ENCODE measurements around the gene DYRK1B. TPM values are rescaled to one million over a fixed set of nuclear protein-coding genes. Genes with fewer than 3 reads are reported as not detected.

The DYRK1B gene
- polyA plus RNA-seq, 2 of the 4 experiments (the other 2 are of a cell fraction) = 13.8 to 18.6 TPM

GRCh38 chr19:39873385-39873784 is 39.4 kb upstream of the DYRK1B start:
- H3K4me1 ChIP-seq = no peaks in the 10 kb centered on the region
- H3K4me3 ChIP-seq = no peak overlapping the region
- no peak for DNase-seq (ENCODE audit: low read depth in 1 of 2, low spot score in 1 of 2)
- TF ChIP-seq PHF8 (IDR thresholded peaks at IDR 0.05; ENCODE audit: borderline replicate concordance, low read depth) = no peak
- no peak for TF ChIP-seq CEBPB (IDR thresholded peaks at IDR 0.05)
- no peak for TF ChIP-seq GATA3 (IDR thresholded peaks at IDR 0.05; ENCODE audit: borderline replicate concordance)
- no peak for TF ChIP-seq HDAC2 (IDR thresholded peaks at IDR 0.05)
- TF ChIP-seq ZSCAN20 (CRISPR knock-in tag; IDR thresholded peaks at IDR 0.05) = no peak
- TF ChIP-seq PBX3 (IDR thresholded peaks at IDR 0.05) = no peak
- TF ChIP-seq BCL3 (IDR thresholded peaks at IDR 0.05) = no peak
- no peak for TF ChIP-seq CBX2 (IDR thresholded peaks at IDR 0.05; ENCODE audit: borderline replicate concordance, low read depth)
- TF ChIP-seq USF2 (IDR thresholded peaks at IDR 0.05) = no peak
- TF ChIP-seq KDM1A (IDR thresholded peaks at IDR 0.05; ENCODE audit: low read depth) = no peak
- TF ChIP-seq ZC3H11A (IDR thresholded peaks at IDR 0.05) = no peak
- TF ChIP-seq FOSL2 (IDR thresholded peaks at IDR 0.05) = no peak
- TF ChIP-seq FOSL2 (CRISPR knock-in tag; IDR thresholded peaks at IDR 0.05) = no peak
- no peak for TF ChIP-seq JUN (IDR thresholded peaks at IDR 0.05)
- TF ChIP-seq REST (IDR thresholded peaks at IDR 0.05) = no peak
- no peak for ATAC-seq
- 85% methylated on average over 20 of the region's 20 CpGs for WGBS (ENCODE audit: missing lambda C conversion rate)
- FAIRE-seq = no peak
- H3K9me3 ChIP-seq = no peaks in the 10 kb centered on the region
- POLR2A ChIA-PET = interaction anchor here (0.6 kb wide), 1 partner anchor 97 kb away, joined by 3 read pairs; the partner anchor contains the start of gene PSMC4
- H3K4me2 ChIP-seq = no peak overlapping the region
- H3K27ac ChIP-seq = no peak overlapping the region
- CTCF ChIA-PET = interaction anchor here (0.9 to 1.7 kb wide), 3 partner anchors 28 to 97 kb away, joined by 3 to 10 read pairs (median 5); partner anchors contain the start of gene PSMC4

- Histone ChIP-seq H3K9me3 (no peaks in the 10 kb centered on the region), H3K4me2 (no peak overlapping the region), H3K4me1 (no peaks in the 10 kb centered on the region), H3K4me3 (no peak overlapping the region), H3K27ac (no peak overlapping the region)
- FAIRE-seq (no peak), DNase-seq (ENCODE audit: low read depth in 1 of 2, low spot score in 1 of 2) (no peak), ATAC-seq (no peak)
- TF ChIP-seq SMC3 (IDR thresholded peaks at IDR 0.05) (no peak), TFCP2L1 (CRISPR knock-in tag; IDR thresholded peaks at IDR 0.05) (no peak), SREBF2 (IDR thresholded peaks at IDR 0.05) (no peak), CEBPB (IDR thresholded peaks at IDR 0.05) (no peak)
- ChIA-PET CTCF (interaction anchor here (0.8 to 1.7 kb wide), 4 partner anchors 27 to 98 kb away, joined by 3 to 10 read pairs (median 4); partner anchors contain the start of gene PSMC4), POLR2A (no interaction called here)
- WGBS (ENCODE audit: missing lambda C conversion rate) = 82% methylated on average over 40 of the region's 47 CpGs
These were observed 38.2 kb upstream of the DYRK1B start for GRCh38 chr19:39871886-39872866.
